ENCODE results near the gene ELFN1. TPM values are rescaled to one million over a fixed set of nuclear protein-coding genes. Genes with fewer than 3 reads are reported as not detected.
A peak's percentile ranks its signal among the peaks of the same experiment; 100 is the strongest.

ELFN1 gene
- total and polyA plus RNA-seq, 8 donors = 0.19 to 4.3 (median 0.53) TPM; not detected in 1

DNA sequence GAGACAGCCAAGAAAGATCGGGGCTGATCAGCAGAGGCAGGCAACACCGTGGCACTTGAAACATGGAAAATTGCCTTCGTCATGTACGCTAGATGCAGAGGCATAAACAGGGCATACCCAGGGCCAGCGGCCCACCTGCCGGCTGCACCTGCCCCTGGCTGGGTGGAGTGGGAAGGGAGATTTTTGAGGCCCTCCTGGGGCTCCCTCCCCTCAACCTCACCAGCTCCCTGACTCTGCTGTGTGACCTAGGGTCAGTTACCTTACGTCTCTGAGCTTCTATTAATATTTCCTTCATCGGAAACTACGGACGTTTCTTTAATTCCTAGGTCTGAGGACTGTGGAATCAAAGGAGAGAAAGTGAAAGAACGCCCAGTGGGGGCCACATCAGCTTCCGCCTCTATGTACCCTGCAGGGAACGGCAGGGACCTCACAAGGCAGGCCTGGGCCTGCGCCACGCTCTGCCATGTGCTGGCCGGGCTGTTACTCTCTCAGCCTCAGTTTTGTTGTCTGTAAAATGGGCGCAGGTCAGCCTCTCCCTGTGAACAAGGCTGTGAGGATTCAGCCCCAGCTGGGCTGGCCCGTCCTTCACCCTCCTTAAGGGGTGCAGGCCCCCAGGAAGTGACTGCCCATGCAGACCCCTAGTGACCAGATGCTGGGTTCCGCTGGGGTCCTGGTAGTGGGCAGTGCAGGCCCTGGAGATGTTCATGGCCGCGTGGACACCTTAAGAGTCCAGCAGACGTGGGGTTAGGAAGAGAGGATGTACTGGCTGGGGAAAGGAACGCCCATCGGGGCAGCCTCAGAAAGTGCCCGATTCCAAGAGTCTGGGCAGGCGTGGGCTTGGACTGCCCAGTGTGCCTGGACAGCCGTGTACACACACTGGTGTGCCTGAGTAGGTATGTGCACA is 22.7 kb downstream of the ELFN1 start:
- intact Hi-C loops (cut with DNase I; ENCODE audit: low total_unique reads) = no loop called here
- WGBS, 5 donors = 84 to 92% (median 89%) methylated on average over 26 to 27 of the region's 27 CpGs
- peaks cover 0 to 12% (median 0%) of the 10 kb centered on the region in 4 donors for H3K4me1 ChIP-seq

DNA sequence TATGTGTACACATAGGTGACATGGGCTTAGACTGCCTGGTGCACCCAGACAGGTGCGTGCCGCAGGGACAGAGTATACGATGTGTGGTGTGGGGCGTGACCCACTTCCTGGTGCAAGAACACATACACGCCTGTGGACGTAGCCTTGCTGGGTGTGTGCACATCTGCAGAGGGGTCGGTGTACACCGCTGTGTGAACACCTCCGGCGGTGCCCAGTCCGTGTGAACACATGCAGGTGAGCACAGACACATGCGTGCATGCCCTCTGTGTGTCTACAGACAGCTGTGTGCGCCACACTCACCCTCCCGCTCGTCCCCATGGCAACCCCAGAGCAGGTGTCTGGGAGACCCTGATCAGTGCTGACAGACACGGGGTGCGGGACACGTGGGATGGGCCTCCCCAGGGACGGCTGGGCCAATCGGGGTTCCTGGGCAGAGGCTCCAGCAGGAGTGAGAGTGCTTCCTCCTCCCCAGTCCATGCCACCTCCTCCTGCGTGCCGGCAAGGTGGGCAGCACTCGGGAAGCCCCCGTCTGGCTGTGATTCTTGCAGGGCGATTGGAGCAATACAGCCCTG is 23.4 kb downstream of the ELFN1 start:
- WGBS, 5 donors = 64 to 74% (median 67%) methylated on average over 15 to 25 of the region's 25 CpGs

More for the DNA sequence above, 22.7 kb downstream of the ELFN1 start:
- Histone ChIP-seq H3K36me3 (no peaks in the 10 kb centered on the region), H3K9me3 (no peaks in the 10 kb centered on the region), H3K27ac (no peak overlapping the region), H3K4me3 (no peak overlapping the region), H3K27me3 (peaks cover 0 to 59% (median 8%) of the 10 kb centered on the region in 3 donors)
- peak in 1 of 2 donors; percentile 3 for DNase-seq
- TF ChIP-seq POLR2AphosphoS5 (IDR thresholded peaks at IDR 0.05) = no peak
- TF ChIP-seq, protein P1, sequence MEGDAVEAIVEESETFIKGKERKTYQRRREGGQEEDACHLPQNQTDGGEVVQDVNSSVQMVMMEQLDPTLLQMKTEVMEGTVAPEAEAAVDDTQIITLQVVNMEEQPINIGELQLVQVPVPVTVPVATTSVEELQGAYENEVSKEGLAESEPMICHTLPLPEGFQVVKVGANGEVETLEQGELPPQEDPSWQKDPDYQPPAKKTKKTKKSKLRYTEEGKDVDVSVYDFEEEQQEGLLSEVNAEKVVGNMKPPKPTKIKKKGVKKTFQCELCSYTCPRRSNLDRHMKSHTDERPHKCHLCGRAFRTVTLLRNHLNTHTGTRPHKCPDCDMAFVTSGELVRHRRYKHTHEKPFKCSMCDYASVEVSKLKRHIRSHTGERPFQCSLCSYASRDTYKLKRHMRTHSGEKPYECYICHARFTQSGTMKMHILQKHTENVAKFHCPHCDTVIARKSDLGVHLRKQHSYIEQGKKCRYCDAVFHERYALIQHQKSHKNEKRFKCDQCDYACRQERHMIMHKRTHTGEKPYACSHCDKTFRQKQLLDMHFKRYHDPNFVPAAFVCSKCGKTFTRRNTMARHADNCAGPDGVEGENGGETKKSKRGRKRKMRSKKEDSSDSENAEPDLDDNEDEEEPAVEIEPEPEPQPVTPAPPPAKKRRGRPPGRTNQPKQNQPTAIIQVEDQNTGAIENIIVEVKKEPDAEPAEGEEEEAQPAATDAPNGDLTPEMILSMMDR (IDR thresholded peaks at IDR 0.05) = no peak
- TF ChIP-seq POLR2A (IDR thresholded peaks at IDR 0.05) = no peak
- no peak for TF ChIP-seq EP300 (IDR thresholded peaks at IDR 0.05)

DNA sequence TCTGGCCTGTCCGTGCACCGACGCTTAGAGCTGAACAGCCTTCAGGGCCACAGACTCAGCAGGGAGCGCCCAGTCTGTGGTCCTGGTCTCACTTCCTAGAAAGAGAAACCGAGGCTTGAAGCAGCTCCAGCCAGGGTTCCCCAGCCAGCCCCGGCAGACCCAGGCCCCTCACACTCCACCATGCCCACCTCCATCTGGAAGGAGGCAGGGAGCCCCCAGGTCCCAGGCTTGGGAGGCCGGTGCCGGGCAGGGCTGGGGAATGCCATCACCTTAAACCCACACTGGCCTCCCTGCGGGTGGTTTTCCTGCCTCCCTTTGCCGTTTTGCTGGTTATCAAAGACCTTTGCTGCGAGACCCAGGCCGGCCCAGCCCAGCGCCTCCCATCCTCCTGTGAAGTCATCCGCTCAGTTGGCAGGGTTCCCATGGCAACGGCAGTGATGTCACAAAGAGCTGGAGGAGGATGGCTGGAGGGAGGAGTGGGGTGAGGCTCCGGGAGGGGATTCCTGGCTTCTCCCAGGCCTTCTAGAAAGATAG is 24.0 kb downstream of the ELFN1 start:
- Histone ChIP-seq H3K4me3 (no peak overlapping the region), H3K36me3 (no peaks in the 10 kb centered on the region), H3K27ac (no peak overlapping the region), H3K9me3 (no peaks in the 10 kb centered on the region), H3K27me3 (peaks cover 0 to 61% (median 8%) of the 10 kb centered on the region in 3 donors), H3K4me1 (peaks cover 0 to 12% (median 0%) of the 10 kb centered on the region in 4 donors)
- TF ChIP-seq, protein P1 (IDR thresholded peaks at IDR 0.05) = no peak
- TF ChIP-seq EP300 (IDR thresholded peaks at IDR 0.05) (no peak), POLR2AphosphoS5 (IDR thresholded peaks at IDR 0.05) (no peak), POLR2A (IDR thresholded peaks at IDR 0.05) (no peak)
- intact Hi-C loops (cut with DNase I; ENCODE audit: low total_unique reads) = no loop called here
- DNase-seq = peak in 1 of 2 donors; percentile 91
- 50 to 72% (median 55%) methylated on average over 11 to 16 of the region's 16 CpGs for WGBS, 5 donors

More for the DNA sequence above, 23.4 kb downstream of the ELFN1 start:
- TF ChIP-seq POLR2A (IDR thresholded peaks at IDR 0.05) (no peak), POLR2AphosphoS5 (IDR thresholded peaks at IDR 0.05) (no peak), EP300 (IDR thresholded peaks at IDR 0.05) (no peak)
- TF ChIP-seq, protein P1 (IDR thresholded peaks at IDR 0.05) = no peak
- Histone ChIP-seq H3K4me1 (peaks cover 0 to 12% (median 0%) of the 10 kb centered on the region in 4 donors), H3K27me3 (peaks cover 0 to 61% (median 8%) of the 10 kb centered on the region in 3 donors), H3K9me3 (no peaks in the 10 kb centered on the region), H3K36me3 (no peaks in the 10 kb centered on the region), H3K4me3 (no peak overlapping the region), H3K27ac (no peak overlapping the region)
- DNase-seq = peak; percentile 13 to 59
- intact Hi-C loops (cut with DNase I; ENCODE audit: low total_unique reads) = no loop called here
